NCI-H187 (cell line): ENCODE results near the gene ADIPOR1.

Experiments used
- DNase-seq, 2 experiments: peaks; one replicate each; lab custom pipeline; 2025; lab: John Stamatoyannopoulos, UW

Gene ADIPOR1

GRCh38 chr1:202968895-202969295 lies 10.8 kb upstream of the ADIPOR1 start:
- no peak for DNase-seq

DNA sequence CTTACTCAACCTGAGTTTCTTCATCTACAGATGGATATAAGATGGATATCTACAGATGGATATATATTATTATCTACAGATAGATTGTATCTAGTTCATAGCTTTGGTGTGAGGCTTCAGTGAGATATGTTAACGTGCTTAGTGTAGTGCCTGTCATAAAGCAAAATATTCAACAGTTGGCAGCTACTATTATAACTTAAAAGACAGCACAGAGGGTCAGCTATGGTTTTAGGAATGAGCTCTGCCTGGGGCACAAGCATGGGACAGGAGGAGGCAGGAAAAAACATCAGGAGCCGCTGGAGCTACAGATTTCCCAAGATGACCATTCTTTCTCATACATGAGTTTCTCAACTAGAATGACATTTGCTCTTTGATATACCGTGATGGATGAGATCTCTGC lies 10.2 kb upstream of the ADIPOR1 start:
- no peak for DNase-seq

DNA sequence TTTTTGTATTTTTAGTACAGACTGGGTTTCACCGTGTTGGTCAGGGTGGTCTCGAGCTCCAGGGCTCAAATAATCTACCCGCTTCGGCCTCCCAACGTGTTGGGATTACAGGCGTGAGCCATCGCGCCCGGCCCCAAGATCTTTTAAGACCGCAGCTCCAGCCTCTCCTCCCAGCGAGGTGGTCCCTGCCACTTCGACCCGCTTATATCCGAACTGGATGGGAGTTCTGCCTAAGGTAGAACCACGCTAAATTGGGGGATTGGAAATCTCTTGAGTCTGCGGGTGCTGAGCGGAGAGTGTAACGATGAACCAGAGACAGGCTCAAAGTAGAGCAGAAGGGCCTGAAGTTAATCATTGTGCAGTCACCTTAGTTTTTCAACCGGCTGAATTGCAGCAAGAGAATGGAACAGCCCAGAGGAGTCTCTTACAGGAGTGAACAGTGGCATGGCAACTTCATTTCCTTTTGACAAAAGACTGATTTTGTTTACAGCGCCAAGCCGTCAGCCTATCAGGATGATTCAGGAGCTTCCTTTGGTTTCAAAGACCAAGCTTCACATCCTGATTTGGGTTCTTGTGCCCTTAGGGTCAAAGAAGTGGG lies 9.7 kb upstream of the ADIPOR1 start:
- no peak for DNase-seq

GRCh38 chr1:202966006-202966898 lies 8.1 kb upstream of the ADIPOR1 start:
- no peak for DNase-seq

- no peak for DNase-seq
Measured at GRCh38 chr1:202965422-202965821, 7.3 kb upstream of the ADIPOR1 start.

DNA sequence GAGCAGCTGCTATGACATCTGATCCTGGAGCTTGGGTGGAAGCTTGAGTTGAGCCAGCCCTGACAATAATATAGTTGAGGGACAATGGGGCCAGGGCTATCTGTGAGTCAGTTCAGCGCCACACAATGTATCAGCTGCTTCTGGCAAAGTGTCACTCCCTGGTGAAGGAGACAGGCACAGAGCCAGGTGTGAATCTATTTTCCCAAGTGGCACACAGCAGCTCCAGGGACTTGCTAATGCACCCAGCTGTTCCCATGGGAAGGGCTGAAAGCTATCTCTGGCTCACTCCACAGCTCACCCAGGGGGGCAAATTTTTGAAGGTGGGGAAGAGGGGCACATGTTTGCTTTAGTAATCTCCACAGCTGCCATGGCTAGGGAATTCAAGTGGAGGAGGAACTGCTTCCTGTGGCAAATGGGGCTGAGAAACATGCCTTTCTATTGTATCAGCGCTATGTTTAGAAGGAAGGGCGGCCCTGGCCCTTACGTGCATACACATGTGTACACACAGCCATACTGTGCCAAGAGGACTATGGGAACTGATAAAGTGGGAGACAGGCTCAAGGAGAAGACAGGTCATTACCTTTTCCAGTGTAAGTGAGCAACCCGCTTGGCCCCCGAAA lies 6.8 kb upstream of the ADIPOR1 start:
- DNase-seq: peak; percentile 91 to 97

DNA sequence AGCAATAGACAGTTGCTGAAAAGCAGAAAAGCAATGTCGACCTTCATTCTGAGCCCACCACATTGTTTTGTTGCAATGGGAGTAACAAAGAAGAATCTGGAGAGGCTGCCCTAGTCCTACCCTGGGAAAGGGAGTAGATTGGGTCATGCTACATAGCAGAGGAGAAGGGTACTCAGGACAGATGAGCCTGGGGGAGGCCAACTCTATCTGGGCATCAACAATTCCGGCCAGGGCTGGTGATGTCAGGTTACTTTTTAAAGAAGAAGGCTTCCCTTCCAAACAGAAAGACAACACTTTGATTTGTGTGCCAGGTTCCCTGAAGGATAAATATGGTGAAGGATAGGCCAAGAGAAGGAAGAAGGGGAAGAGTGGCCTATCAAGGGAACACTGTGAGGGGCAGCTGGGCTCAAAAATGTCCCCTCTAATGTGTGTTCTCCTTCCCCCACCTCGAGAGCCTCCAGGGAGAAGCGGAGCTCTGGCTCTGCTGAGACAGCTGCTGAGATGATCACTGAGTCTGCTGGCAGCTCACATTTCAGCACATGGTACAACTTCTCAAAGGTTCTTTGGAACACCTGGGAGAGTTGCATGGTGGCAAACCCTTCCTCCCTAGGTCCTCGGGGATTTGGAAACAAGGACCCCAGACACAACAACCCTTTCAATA lies 3.2 kb upstream of the ADIPOR1 start:
- DNase-seq: no peak

DNA sequence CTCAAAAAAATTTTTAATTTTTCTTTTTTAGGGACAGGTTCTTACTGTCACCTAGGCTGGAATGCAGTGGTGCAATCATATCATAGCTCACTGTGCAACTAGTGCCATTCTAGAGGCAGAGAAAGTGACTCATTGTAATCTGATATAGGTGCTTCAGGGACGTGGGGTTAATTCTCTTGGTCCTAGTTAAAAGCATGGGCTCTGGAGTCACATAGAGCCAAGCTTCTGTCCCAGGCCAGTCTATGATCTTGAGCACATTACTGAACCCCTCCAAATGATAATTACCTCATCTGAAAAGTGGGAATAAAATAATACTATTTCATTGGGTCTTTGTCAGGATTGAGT lies 1.1 kb upstream of the ADIPOR1 start:
- no peak for DNase-seq

DNA sequence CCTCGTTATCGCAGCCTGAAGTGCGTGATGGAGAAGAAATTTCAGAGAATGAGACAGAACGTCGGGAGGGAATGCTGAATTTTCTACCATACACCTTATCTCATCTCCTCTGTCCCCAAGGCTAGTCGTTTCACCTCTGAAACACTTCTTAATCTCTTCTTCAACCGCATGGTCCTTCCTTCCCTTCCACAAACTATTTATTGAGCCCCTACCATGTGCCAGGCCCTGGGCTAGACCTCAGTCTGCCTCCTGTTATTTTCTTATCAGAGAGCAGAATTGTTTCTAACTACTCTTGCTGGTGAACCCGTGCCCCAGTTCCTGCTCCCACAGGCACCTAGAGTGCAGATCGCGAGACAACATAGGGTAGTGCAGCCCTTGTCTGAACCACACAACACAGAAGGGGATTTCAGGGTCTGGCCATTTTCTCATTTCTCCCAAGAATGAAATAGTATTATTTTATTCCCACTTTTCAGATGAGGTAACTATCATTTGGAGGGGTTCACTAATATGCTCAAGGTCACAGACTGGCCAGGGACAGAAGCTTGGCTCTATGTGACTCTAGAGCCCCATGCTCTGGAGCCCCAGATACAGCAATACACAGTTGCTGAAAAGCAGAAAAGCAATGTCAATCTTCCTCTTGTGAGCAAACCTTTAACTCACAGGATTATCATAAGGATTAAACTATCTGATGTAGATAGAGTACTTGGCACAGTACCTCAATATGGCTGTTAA lies 598 bp upstream of the ADIPOR1 start:
- no peak for DNase-seq

DNA sequence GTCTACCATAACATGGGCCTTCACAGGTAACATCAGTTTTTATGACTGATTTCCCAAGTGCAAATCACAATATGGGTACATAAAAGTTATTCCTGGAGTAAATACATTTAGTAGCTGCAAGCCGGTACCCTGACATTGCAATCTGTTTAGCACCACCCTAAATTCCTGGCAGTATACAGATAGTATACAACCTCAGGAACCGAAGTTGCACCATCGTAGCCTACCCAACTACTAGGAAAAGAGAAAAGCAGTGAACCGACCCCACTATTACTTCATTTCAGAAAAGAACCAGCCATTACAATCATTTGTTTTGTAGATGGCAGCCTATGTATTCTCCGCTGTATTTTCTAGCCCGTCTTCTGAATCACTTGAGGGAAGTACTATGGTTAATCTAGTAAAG lies 1.1 kb downstream of the ADIPOR1 start:
- DNase-seq: no peak

GRCh38 chr1:202954057-202954745 lies 3.9 kb downstream of the ADIPOR1 start:
- no peak for DNase-seq

DNA sequence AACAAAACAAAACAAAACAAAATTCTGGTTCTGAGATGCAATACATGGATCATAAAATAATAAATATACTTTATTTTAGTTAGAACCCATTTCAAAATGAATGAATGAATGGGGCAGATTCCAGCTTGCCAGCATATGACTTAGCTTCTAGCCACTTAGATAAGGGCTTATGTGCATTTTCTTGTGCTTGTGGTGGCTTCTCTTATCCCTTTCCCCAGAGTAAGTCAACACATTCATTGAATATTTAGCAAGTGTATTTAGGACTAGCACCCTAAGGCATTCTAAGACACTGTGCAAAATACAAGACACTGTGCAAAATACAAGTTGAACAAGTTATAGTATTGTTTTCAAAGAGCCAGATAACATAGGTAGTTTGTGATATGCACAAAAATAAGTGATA lies 4.7 kb downstream of the ADIPOR1 start:
- DNase-seq: no peak

- DNase-seq: no peak
Measured at GRCh38 chr1:202952818-202953217, 5.3 kb downstream of the ADIPOR1 start.

- no peak for DNase-seq
Measured at GRCh38 chr1:202952099-202952498, 6.0 kb downstream of the ADIPOR1 start.

DNA sequence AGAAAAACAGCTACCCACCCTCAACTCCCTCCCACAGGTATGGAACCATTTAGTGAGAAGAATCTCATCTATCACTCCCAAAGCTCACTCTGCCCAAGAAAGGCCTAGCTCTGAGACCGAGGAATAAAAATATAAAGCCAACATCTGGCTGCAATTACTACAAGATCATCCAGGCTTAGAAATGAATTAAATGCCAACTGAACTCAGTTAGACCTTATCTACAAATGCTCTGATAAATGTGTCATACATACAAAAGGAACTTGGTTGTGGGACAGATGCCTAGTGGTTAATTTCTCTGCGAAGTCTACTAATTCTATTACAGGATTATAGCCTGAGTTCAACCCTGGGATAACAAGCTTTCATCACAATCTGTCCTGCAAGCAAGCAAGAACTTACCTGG lies 6.7 kb downstream of the ADIPOR1 start:
- no peak for DNase-seq

DNA sequence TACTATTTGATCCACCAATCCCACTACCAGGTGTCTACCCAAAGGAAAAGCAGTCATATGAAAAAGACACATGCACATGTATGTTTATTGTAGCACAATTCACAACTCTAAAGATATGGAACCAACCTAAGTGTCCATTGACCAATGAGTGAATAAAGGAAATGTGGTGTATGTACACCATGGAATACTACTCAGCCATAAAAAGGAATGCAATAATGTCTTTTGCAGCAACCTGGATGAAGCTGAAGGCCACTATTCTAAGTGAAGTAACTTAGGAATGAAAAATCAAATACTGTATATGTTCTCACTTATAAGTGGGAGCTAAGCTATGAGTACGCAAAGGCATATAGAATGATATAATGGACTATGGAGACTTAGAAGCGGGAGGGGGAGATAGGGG lies 12.6 kb downstream of the ADIPOR1 start:
- DNase-seq: no peak

DNA sequence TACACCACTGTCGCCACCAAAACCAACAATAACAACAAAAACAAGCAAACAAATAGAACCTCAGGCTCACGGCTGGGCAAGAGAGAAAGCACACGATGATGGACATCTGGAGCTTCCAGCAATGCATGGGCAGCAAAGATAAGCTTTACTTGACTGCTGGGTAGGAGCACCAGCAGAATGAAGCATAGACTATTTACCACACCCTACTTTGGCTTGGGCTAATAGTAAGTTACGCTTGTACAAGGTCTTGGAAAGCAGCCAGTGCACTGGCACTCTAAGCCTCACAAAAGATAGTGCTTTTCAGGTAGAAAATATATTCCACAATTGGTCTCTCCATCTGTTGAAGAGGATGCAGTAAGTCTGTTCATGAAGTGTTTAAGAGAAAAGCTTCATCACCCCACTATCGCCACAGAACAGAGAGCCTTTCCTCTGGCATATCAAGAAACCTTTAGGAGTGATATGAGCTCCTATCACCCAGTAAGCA lies 13.6 kb downstream of the ADIPOR1 start:
- DNase-seq: no peak

DNA sequence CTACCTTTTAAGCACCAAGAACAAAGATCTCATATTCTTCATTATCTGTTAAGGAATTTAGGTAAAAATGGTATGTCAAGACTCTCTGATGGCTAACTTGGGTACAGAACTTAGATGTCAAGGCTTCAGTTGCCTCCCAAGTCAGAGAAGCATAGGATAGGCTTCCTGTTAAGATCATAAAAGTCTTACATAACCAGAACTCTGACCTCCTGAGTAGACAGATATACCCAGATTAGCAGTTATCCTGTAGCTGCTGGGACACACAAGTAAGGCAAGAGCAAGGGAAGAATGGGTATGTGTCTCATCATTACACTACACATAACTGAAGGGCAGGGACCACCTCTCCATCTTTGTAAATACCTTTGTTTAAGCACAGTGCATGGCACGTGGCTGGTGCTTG lies 15.7 kb downstream of the ADIPOR1 start:
- no peak for DNase-seq

DNA sequence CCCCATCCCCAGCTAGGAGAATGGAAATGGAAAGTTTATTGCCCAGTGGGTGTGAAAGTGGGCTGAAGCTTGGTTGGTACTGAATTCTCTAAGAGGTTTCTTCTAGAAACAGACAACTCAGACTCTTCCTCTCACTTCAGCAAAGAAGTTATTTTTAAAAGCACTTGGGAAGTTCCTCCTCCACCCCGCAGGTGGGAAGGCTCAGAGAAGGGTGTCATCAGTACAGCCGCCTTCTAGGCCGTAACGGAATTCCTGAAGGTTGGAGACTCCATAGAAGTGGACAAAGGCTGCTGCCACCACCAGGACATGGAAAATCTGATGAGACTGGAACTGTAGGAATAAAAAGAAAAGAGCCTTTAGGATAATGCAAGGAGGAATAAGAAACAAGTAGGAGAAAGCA lies 16.7 kb downstream of the ADIPOR1 start:
- DNase-seq: no peak

DNA sequence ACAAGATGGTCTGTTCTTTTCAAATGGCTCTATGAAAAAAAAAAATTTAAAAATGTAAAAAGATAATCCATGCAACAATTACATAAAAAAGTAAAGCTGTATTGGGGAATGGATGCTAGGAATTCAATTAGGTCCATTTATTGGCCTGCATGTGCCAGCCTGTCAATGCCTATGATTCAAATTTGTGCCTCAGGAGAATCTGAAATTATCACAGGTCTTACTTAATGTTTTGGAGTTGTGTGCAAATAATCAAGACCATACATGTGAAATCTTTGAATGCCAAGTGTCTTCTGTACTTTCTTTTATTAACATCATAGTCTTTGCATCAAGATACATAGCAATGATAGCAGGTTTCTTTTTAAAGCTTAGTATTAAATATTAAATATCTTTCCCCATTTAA lies 17.6 kb downstream of the ADIPOR1 start:
- DNase-seq: no peak

GRCh38 chr1:202938287-202938925 lies 19.7 kb downstream of the ADIPOR1 start:
- no peak for DNase-seq
